HepG2 (cell line): ENCODE data around the gene RBBP8NL. TPM values are rescaled to one million over a fixed set of nuclear protein-coding genes. Genes with fewer than 3 reads are reported as not detected.
A peak's percentile ranks its signal among the peaks of the same experiment; 100 is the strongest.

Experiments used
- ATAD3A ChIP-seq: sonication (generic); formaldehyde crosslinking; IDR thresholded peaks from 2 replicates; pipeline ENCODE4 v1.4.0; 2020; ENCODE audit warnings: missing genetic modification reagents
- CEBPB ChIP-seq: IDR thresholded peaks from 2 replicates; pipeline ENCODE4 v1.6.1; 2011; ENCODE audit warnings: low read depth, low read length, improper control_type of control experiment, borderline replicate concordance
- FOXM1 ChIP-seq: sonication (generic); formaldehyde crosslinking; IDR thresholded peaks from 2 replicates; pipeline ENCODE4 v1.5.0; 2020; ENCODE audit warnings: missing genetic modification reagents
- FOXP1 ChIP-seq, 2 experiments: fragments of 450-650 bp in 1 of 2; IDR thresholded peaks; 2 replicates each; pipeline ENCODE4 v1.6.1; 2017 to 2018; ENCODE audit warnings: antibody characterized with exemption in 1 of 2
- KLF11 ChIP-seq: IDR thresholded peaks from 2 replicates; pipeline ENCODE4 v1.6.1; 2016; ENCODE audit warnings: missing compliant biosample characterization
- NFE2 ChIP-seq: sonication (generic); formaldehyde crosslinking; IDR thresholded peaks from 2 replicates; pipeline ENCODE4 v1.4.0; 2020; ENCODE audit warnings: missing genetic modification reagents
- NR2F2 ChIP-seq: IDR thresholded peaks from 2 replicates; pipeline ENCODE4 v1.6.1; 2012; ENCODE audit warnings: low read depth, inconsistent platforms, borderline replicate concordance
- RAD51 ChIP-seq: fragments of 450-650 bp; IDR thresholded peaks from 2 replicates; pipeline ENCODE4 v1.6.1; 2016; ENCODE audit warnings: borderline replicate concordance
- ZBTB7A ChIP-seq: sonication (generic); formaldehyde crosslinking; IDR thresholded peaks from 2 replicates; pipeline ENCODE4 v1.8.0; 2022; ENCODE audit warnings: mild to moderate bottlenecking, missing genetic modification reagents
- ZMAT3 ChIP-seq: sonication (generic); formaldehyde crosslinking; conservative IDR thresholded peaks from 2 replicates; pipeline ENCODE4 v1.7.0; 2021; ENCODE audit warnings: missing genetic modification reagents
- ZNF564 ChIP-seq: sonication (generic); formaldehyde crosslinking; IDR thresholded peaks from 2 replicates; pipeline ENCODE4 v1.8.1; 2023; ENCODE audit warnings: mild to moderate bottlenecking, missing genetic modification reagents
- ZNF614 ChIP-seq: IDR thresholded peaks from 2 replicates; pipeline ENCODE4 v1.6.1; 2018; ENCODE audit warnings: missing biosample characterization, missing genetic modification reagents, inconsistent platforms, borderline replicate concordance
- ZNF703 ChIP-seq: sonication (generic); formaldehyde crosslinking; IDR thresholded peaks from 2 replicates; pipeline ENCODE4 v1.5.1; 2020; ENCODE audit warnings: missing genetic modification reagents, mild to moderate bottlenecking, moderate library complexity, borderline replicate concordance
- polyA plus RNA-seq, 8 experiments: library from polyadenylated mRNA; depleted of rRNA in 3 of 8; stranded (reverse) in 7 of 8; unstranded in 1 of 8; fragments of >200 nt; fragmentation: Illumina TruSeq in 4 of 8; extraction: Trizol in 4 of 8; gene quantifications; 2 replicates each; pipeline versions ENCODE4 v1.2.1 to v1.2.3, GENCODE V29; 2011 to 2016; ENCODE audit warnings: low read depth in 4 of 8, missing spikeins in 1 of 8, mixed read lengths in 1 of 8; ENCODE audit not compliant: insufficient read depth in 1 of 8
- total RNA-seq, 5 experiments: library from RNA; depleted of rRNA; stranded (reverse); fragments of >200 nt; fragmentation: Illumina TruSeq; extraction: Trizol; gene quantifications; 2 replicates each; pipeline ENCODE4 v1.2.3, GENCODE V29; 2016; ENCODE audit warnings: low read depth in 1 of 5
- TF ChIP-seq, protein P1 (sequence below): IDR thresholded peaks from 2 replicates; pipeline ENCODE4 v1.6.1; 2016; ENCODE audit warnings: low read depth, borderline replicate concordance
- TF ChIP-seq, protein P2 (sequence below): sonication (generic); formaldehyde crosslinking; IDR thresholded peaks from 2 replicates; pipeline ENCODE4 v1.4.0; 2020; ENCODE audit warnings: missing genetic modification reagents
- TF ChIP-seq, protein P3 (sequence below): sonication (generic); formaldehyde crosslinking; IDR thresholded peaks from 2 replicates; pipeline ENCODE4 v1.9.0; 2021; ENCODE audit warnings: mild to moderate bottlenecking, missing genetic modification reagents
- TF ChIP-seq, protein P4 (sequence below), 2 experiments: fragments of 450-650 bp in 1 of 2; sonication (generic) in 1 of 2; formaldehyde crosslinking; IDR thresholded peaks; 2 replicates each; pipeline versions ENCODE4 v1.5.0 to v1.8.0; 2020 to 2022; ENCODE audit warnings: mild to moderate bottlenecking in 1 of 2, missing genetic modification reagents in 1 of 2
- TF ChIP-seq, protein P5 (sequence below): sonication (generic); formaldehyde crosslinking; IDR thresholded peaks from 2 replicates; pipeline ENCODE4 v1.4.0; 2020; ENCODE audit warnings: missing genetic modification reagents

Gene RBBP8NL
- total and polyA plus RNA-seq, 2 of the 13 experiments (the other 11 are each of a cell fraction or from before 2014, with no cell fraction given): 0.69 to 0.86 TPM

DNA sequence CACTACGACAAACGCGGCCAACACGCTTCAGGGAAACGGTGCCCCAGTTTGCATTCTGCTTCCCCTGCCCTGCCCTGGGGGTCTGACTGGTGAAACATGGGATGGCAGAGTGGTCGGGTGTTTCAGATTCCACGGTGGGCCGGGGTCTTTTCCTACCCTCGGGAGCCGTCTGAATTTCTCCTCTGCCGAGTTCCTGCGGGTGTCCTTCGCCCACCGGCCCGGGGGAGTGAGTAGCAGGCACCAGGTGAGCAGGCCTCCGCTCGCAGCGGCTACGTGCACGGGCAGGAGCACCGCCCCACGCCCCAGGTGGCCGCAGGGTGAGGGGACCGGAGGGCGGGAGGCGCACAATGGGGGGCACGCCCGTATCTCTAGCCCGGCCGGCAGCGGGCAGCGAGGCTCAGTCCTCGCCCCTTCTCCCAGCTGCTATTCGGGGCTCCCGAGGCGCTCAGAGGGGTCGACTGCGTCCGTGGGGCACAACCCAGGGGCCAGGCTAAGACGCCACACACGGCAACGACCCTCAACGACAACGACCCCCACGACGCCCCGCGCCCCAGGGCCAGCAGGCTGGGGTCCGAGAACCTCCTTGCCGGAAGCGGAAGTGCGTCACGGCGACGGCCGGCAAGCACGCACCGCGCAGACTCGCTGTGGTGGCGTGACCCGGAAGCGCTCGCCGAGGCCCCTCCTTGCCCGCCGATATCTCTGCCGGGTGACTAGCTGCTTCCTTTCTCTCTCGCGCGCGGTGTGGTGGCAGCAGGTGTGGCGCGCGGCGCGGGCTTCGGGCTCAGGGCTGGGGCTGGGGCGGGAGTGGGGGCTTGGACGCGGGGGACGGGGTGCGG lies 40.7 kb downstream of the RBBP8NL start, which contains the start of gene RPS21 (continued):
- no peak; the same call in 1 of the 2 replicates for TF ChIP-seq NFE2 (CRISPR knock-in tag)
- TF ChIP-seq ZNF703 (CRISPR knock-in tag): 0 out of 2 replicates have a peak, but pooled peaks have one; percentile 85
- TF ChIP-seq, protein P1, sequence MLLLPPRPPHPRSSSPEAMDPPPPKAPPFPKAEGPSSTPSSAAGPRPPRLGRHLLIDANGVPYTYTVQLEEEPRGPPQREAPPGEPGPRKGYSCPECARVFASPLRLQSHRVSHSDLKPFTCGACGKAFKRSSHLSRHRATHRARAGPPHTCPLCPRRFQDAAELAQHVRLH (CRISPR knock-in tag): peak; percentile 82; the same call in 1 of the 2 replicates
- no peak for TF ChIP-seq RAD51
- TF ChIP-seq, protein P2, sequence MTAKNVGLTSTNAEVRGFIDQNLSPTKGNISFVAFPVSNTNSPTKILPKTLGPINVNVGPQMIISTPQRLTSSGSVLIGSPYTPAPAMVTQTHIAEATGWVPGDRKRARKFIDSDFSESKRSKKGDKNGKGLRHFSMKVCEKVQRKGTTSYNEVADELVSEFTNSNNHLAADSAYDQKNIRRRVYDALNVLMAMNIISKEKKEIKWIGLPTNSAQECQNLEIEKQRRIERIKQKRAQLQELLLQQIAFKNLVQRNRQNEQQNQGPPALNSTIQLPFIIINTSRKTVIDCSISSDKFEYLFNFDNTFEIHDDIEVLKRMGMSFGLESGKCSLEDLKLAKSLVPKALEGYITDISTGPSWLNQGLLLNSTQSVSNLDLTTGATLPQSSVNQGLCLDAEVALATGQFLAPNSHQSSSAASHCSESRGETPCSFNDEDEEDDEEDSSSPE (CRISPR knock-in tag): peak; percentile 88
- TF ChIP-seq KLF11 (CRISPR knock-in tag): peak; percentile 81
- TF ChIP-seq, protein P3, sequence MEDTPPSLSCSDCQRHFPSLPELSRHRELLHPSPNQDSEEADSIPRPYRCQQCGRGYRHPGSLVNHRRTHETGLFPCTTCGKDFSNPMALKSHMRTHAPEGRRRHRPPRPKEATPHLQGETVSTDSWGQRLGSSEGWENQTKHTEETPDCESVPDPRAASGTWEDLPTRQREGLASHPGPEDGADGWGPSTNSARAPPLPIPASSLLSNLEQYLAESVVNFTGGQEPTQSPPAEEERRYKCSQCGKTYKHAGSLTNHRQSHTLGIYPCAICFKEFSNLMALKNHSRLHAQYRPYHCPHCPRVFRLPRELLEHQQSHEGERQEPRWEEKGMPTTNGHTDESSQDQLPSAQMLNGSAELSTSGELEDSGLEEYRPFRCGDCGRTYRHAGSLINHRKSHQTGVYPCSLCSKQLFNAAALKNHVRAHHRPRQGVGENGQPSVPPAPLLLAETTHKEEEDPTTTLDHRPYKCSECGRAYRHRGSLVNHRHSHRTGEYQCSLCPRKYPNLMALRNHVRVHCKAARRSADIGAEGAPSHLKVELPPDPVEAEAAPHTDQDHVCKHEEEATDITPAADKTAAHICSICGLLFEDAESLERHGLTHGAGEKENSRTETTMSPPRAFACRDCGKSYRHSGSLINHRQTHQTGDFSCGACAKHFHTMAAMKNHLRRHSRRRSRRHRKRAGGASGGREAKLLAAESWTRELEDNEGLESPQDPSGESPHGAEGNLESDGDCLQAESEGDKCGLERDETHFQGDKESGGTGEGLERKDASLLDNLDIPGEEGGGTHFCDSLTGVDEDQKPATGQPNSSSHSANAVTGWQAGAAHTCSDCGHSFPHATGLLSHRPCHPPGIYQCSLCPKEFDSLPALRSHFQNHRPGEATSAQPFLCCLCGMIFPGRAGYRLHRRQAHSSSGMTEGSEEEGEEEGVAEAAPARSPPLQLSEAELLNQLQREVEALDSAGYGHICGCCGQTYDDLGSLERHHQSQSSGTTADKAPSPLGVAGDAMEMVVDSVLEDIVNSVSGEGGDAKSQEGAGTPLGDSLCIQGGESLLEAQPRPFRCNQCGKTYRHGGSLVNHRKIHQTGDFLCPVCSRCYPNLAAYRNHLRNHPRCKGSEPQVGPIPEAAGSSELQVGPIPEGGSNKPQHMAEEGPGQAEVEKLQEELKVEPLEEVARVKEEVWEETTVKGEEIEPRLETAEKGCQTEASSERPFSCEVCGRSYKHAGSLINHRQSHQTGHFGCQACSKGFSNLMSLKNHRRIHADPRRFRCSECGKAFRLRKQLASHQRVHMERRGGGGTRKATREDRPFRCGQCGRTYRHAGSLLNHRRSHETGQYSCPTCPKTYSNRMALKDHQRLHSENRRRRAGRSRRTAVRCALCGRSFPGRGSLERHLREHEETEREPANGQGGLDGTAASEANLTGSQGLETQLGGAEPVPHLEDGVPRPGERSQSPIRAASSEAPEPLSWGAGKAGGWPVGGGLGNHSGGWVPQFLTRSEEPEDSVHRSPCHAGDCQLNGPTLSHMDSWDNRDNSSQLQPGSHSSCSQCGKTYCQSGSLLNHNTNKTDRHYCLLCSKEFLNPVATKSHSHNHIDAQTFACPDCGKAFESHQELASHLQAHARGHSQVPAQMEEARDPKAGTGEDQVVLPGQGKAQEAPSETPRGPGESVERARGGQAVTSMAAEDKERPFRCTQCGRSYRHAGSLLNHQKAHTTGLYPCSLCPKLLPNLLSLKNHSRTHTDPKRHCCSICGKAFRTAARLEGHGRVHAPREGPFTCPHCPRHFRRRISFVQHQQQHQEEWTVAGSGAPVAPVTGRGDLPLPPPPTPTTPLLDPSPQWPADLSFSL (CRISPR knock-in tag): peak; percentile 14; the same call in 1 of the 2 replicates
- no peak; the same call in 1 of the 2 replicates for TF ChIP-seq NR2F2
- TF ChIP-seq FOXP1 (IDR thresholded peaks at IDR 0.05): no peak
- no peak for TF ChIP-seq FOXP1 (CRISPR knock-in tag; IDR thresholded peaks at IDR 0.05)
- TF ChIP-seq, protein P4, sequence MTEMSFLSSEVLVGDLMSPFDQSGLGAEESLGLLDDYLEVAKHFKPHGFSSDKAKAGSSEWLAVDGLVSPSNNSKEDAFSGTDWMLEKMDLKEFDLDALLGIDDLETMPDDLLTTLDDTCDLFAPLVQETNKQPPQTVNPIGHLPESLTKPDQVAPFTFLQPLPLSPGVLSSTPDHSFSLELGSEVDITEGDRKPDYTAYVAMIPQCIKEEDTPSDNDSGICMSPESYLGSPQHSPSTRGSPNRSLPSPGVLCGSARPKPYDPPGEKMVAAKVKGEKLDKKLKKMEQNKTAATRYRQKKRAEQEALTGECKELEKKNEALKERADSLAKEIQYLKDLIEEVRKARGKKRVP (CRISPR knock-in tag; IDR thresholded peaks at IDR 0.05): 0 out of 4 replicates have a peak, but pooled peaks of 1 of the 2 experiments have one; percentile 51
- no peak for TF ChIP-seq ZNF564 (CRISPR knock-in tag)
- TF ChIP-seq CEBPB: no peak
- 0 out of 2 replicates have a peak, but pooled peaks have one; percentile 56 for TF ChIP-seq ATAD3A
- TF ChIP-seq ZNF614 (CRISPR knock-in tag): 0 out of 2 replicates have a peak, but pooled peaks have one; percentile 61
- TF ChIP-seq ZMAT3 (CRISPR knock-in tag): peak; percentile 89; the same call in 1 of the 2 replicates
- TF ChIP-seq, protein P5, sequence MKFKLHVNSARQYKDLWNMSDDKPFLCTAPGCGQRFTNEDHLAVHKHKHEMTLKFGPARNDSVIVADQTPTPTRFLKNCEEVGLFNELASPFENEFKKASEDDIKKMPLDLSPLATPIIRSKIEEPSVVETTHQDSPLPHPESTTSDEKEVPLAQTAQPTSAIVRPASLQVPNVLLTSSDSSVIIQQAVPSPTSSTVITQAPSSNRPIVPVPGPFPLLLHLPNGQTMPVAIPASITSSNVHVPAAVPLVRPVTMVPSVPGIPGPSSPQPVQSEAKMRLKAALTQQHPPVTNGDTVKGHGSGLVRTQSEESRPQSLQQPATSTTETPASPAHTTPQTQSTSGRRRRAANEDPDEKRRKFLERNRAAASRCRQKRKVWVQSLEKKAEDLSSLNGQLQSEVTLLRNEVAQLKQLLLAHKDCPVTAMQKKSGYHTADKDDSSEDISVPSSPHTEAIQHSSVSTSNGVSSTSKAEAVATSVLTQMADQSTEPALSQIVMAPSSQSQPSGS: peak; percentile 90
- peak; percentile 99 for TF ChIP-seq ZBTB7A
- TF ChIP-seq FOXM1: no peak
